HepG2 (cell line): ENCODE measurements around the gene ACSS2. TPM values are rescaled to one million over a fixed set of nuclear protein-coding genes. Genes with fewer than 3 reads are reported as not detected.

Experiments used
- ARID3A ChIP-seq: IDR thresholded peaks from 2 replicates; pipeline ENCODE4 v1.6.1; 2012; ENCODE audit warnings: low read depth, low read length, improper control_type of control experiment
- GATAD2A ChIP-seq: IDR thresholded peaks from 2 replicates; pipeline ENCODE4 v1.6.1; 2016
- IKZF1 ChIP-seq: fragments of 450-650 bp; IDR thresholded peaks from 2 replicates; pipeline ENCODE4 v1.7.1; 2016
- PCBP1 ChIP-seq: fragments of 200-400 bp; formaldehyde crosslinking; IDR thresholded peaks from 2 replicates; pipeline ENCODE4 v1.6.1; 2017; ENCODE audit warnings: mild to moderate bottlenecking, low read depth, low read length, borderline replicate concordance
- POLR2AphosphoS5 ChIP-seq: IDR thresholded peaks from 2 replicates; pipeline ENCODE4 v1.6.1; 2012; ENCODE audit warnings: low read depth, low read length
- TAF15 ChIP-seq: fragments of 200-400 bp; formaldehyde crosslinking; IDR thresholded peaks from one replicate; pipeline ENCODE4 v1.6.1; 2018; ENCODE audit warnings: mild to moderate bottlenecking, low read depth, low read length; ENCODE audit not compliant: poor library complexity, severe bottlenecking
- YEATS4 ChIP-seq: sonication (generic); formaldehyde crosslinking; IDR thresholded peaks from 2 replicates; pipeline ENCODE4 v1.4.0; 2020; ENCODE audit warnings: missing genetic modification reagents, borderline replicate concordance
- ZKSCAN1 ChIP-seq: fragments of 150-350 bp; IDR thresholded peaks from 2 replicates; pipeline ENCODE4 v1.6.1; 2014; ENCODE audit warnings: low read length
- ZNF24 ChIP-seq: fragments of 450-650 bp; IDR thresholded peaks from 2 replicates; pipeline ENCODE4 v1.6.1; 2017; ENCODE audit warnings: antibody characterized with exemption, mild to moderate bottlenecking
- ZNF431 ChIP-seq: sonication (generic); formaldehyde crosslinking; IDR thresholded peaks from 2 replicates; pipeline ENCODE4 v1.9.0; 2022; ENCODE audit warnings: missing genetic modification reagents, low read depth, mild to moderate bottlenecking, borderline replicate concordance
- ZNF546 ChIP-seq: sonication (generic); formaldehyde crosslinking; conservative IDR thresholded peaks from 2 replicates; pipeline ENCODE4 v1.8.1; 2023; ENCODE audit warnings: mild to moderate bottlenecking, missing genetic modification reagents
- ZNF780A ChIP-seq: sonication (generic); formaldehyde crosslinking; IDR thresholded peaks from 2 replicates; pipeline ENCODE4 v1.8.0; 2022; ENCODE audit warnings: mild to moderate bottlenecking, missing genetic modification reagents, moderate library complexity
- polyA plus RNA-seq, 8 experiments: library from polyadenylated mRNA; depleted of rRNA in 3 of 8; stranded (reverse) in 7 of 8; unstranded in 1 of 8; fragments of >200 nt; fragmentation: Illumina TruSeq in 4 of 8; extraction: Trizol in 4 of 8; gene quantifications; 2 replicates each; pipeline versions ENCODE4 v1.2.1 to v1.2.3, GENCODE V29; 2011 to 2016; ENCODE audit warnings: low read depth in 4 of 8, missing spikeins in 1 of 8, mixed read lengths in 1 of 8; ENCODE audit not compliant: insufficient read depth in 1 of 8
- total RNA-seq, 5 experiments: library from RNA; depleted of rRNA; stranded (reverse); fragments of >200 nt; fragmentation: Illumina TruSeq; extraction: Trizol; gene quantifications; 2 replicates each; pipeline ENCODE4 v1.2.3, GENCODE V29; 2016; ENCODE audit warnings: low read depth in 1 of 5
- TF ChIP-seq, protein P1 (sequence below): sonication (generic); formaldehyde crosslinking; IDR thresholded peaks from 2 replicates; pipeline ENCODE4 v1.4.0; 2020; ENCODE audit warnings: mild to moderate bottlenecking, missing genetic modification reagents
- TF ChIP-seq, protein P2 (sequence below): sonication (generic); formaldehyde crosslinking; conservative IDR thresholded peaks from 2 replicates; pipeline ENCODE4 v1.4.0; 2020; ENCODE audit warnings: missing genetic modification reagents
- TF ChIP-seq, protein P3 (sequence below): sonication (generic); formaldehyde crosslinking; IDR thresholded peaks from 2 replicates; pipeline ENCODE4 v1.4.0; 2020; ENCODE audit warnings: missing genetic modification reagents

The ACSS2 gene
- total and polyA plus RNA-seq, 2 of the 13 experiments (the other 11 are each of a cell fraction or from before 2014, with no cell fraction given), result 72.8 to 89.7 TPM

GRCh38 chr20:34955231-34956040 is 79.0 kb downstream of the ACSS2 start, which contains the start of the genes GSS and MYH7B (continued):
- TF ChIP-seq, protein P1, sequence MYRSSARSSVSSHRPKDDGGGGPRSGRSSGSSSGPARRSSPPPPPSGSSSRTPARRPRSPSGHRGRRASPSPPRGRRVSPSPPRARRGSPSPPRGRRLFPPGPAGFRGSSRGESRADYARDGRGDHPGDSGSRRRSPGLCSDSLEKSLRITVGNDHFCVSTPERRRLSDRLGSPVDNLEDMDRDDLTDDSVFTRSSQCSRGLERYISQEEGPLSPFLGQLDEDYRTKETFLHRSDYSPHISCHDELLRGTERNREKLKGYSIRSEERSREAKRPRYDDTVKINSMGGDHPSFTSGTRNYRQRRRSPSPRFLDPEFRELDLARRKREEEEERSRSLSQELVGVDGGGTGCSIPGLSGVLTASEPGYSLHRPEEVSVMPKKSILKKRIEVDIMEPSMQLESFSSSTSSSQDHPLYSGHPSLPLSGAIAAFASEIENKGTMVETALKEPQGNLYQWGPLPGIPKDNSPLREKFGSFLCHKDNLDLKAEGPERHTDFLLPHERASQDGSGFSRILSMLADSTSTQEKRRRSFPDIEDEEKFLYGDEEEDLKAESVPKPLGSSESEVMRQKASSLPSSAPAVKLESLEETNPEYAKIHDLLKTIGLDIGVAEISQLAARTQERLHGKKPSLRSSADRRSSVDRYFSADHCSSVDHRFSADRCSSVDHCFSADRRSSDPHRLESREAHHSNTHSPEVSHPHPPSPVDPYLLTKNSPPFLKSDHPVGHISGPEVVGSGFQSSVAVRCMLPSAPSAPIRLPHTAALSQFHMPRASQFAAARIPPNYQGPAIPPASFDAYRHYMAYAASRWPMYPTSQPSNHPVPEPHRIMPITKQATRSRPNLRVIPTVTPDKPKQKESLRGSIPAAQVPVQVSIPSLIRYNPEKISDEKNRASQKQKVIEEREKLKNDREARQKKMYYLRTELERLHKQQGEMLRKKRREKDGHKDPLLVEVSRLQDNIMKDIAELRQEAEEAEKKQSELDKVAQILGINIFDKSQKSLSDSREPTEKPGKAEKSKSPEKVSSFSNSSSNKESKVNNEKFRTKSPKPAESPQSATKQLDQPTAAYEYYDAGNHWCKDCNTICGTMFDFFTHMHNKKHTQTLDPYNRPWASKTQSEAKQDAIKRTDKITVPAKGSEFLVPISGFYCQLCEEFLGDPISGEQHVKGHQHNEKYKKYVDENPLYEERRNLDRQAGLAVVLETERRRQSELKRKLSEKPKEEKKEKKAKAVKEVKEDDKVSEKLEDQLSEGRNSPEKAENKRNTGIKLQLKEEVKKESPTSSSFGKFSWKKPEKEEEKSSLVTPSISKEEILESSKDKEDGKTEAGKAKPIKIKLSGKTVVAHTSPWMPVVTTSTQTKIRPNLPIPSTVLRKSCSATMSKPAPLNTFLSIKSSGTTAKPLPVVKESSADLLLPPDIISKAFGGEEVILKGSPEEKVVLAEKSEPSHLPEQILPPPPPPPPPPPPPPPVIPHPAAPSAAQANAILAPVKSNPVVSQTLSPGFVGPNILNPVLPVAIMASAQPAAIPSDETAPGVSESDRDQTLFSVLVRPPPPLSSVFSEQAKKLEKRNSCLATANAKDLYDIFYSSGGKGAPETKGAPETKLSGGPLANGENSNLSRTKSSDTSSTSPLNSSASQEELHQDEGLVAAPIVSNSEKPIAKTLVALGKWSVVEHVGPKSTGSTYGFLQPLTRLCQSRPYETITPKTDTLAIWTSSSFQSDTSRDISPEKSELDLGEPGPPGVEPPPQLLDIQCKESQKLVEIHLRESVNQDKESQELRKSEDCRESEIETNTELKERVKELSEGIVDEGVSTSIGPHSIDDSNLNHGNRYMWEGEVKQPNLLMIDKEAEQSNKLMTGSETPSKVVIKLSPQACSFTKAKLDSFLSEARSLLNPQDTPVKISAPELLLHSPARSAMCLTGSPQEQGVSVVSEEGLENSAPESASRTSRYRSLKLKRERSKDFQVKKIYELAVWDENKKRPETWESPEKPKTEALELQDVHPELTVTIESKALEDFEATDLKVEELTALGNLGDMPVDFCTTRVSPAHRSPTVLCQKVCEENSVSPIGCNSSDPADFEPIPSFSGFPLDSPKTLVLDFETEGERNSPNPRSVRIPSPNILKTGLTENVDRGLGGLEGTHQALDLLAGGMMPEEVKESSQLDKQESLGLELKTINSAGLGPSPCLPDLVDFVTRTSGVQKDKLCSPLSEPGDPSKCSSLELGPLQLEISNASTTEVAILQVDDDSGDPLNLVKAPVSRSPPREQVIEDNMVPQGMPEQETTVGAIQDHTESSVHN (CRISPR knock-in tag), result peak; percentile 84
- TF ChIP-seq ZNF431 (CRISPR knock-in tag) (peak; percentile 91; the same call in 1 of the 2 replicates), POLR2AphosphoS5 (peak; percentile 98), ZNF546 (CRISPR knock-in tag) (peak; percentile 99), TAF15 (peak; percentile 83), YEATS4 (CRISPR knock-in tag) (peak; percentile 84; the same call in 1 of the 2 replicates), ZKSCAN1 (0 out of 2 replicates have a peak, but pooled peaks have one; percentile 33), PCBP1 (peak; percentile 84; the same call in 1 of the 2 replicates), GATAD2A (CRISPR knock-in tag) (peak; percentile 93), ARID3A (no peak; the same call in 1 of the 2 replicates), ZNF24 (peak; percentile 69), ZNF780A (CRISPR knock-in tag) (peak; percentile 91; the same call in 1 of the 2 replicates), IKZF1 (no peak)
- TF ChIP-seq, protein P2, sequence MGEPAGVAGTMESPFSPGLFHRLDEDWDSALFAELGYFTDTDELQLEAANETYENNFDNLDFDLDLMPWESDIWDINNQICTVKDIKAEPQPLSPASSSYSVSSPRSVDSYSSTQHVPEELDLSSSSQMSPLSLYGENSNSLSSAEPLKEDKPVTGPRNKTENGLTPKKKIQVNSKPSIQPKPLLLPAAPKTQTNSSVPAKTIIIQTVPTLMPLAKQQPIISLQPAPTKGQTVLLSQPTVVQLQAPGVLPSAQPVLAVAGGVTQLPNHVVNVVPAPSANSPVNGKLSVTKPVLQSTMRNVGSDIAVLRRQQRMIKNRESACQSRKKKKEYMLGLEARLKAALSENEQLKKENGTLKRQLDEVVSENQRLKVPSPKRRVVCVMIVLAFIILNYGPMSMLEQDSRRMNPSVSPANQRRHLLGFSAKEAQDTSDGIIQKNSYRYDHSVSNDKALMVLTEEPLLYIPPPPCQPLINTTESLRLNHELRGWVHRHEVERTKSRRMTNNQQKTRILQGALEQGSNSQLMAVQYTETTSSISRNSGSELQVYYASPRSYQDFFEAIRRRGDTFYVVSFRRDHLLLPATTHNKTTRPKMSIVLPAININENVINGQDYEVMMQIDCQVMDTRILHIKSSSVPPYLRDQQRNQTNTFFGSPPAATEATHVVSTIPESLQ (CRISPR knock-in tag), result no peak
- TF ChIP-seq, protein P3, sequence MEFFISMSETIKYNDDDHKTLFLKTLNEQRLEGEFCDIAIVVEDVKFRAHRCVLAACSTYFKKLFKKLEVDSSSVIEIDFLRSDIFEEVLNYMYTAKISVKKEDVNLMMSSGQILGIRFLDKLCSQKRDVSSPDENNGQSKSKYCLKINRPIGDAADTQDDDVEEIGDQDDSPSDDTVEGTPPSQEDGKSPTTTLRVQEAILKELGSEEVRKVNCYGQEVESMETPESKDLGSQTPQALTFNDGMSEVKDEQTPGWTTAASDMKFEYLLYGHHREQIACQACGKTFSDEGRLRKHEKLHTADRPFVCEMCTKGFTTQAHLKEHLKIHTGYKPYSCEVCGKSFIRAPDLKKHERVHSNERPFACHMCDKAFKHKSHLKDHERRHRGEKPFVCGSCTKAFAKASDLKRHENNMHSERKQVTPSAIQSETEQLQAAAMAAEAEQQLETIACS (CRISPR knock-in tag), result no peak
